Measurements from ENCODE around the gene GNPAT.

DNA sequence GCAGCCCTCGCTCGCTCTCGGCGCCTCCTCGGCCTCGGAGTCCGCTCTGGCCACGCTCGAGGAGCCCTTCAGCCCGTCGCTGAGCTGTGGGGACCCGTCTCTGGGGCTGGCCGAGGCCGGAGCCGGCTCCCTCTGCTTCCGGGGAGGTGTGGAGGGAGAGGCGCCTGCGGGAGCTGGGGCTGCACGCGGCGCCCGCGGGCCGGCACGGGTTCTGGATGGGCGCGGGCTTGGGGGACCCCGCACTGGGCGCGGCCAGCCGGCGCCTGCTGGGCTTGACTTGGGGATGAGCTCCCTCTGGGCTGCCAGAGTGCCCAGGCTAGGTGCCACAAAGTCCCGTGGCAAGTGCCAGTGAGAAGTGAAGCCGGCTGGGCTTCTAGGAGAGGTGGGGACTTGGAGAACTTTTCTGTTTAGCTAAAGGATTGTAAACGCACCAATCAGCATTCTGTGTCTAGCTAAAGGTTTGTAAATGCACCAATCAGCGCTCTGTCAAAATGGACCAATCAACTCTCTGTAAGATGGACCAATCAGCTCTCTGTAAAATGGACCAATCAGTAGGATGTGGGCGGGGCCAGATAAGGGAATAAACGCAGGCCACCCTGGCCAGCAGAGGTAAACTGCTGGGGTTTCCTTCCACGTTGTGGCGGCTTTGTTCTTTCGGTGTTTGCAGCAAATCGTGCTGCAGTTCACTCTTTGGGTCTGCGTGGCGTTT is 76.4 kb downstream of the GNPAT start:
- no peak for TF ChIP-seq EZH2phosphoT487 (IDR thresholded peaks at IDR 0.05; ENCODE audit: insufficient read depth, low read depth)
- TF ChIP-seq EZH2 (IDR thresholded peaks at IDR 0.05; ENCODE audit: insufficient read depth, poor library complexity, severe bottlenecking), result no peak
